CD4-positive, alpha-beta T cell treated with Interleukin-15 for 1 hour (primary cell): Measurements from ENCODE around the gene RNF223.
"Not testable (repeated sequence)": the region's sequence is repeated elsewhere in the genome, so short reads cannot be mapped to it uniquely, and the experiment has no call there.

ENCODE experiments used
- DNase-seq: peaks from one replicate; pipeline ENCODE4 v3.0.0-alpha.2; 2020

The RNF223 gene

GRCh38 chr1:1043411-1043810 lies 30.7 kb downstream of the RNF223 start:
- no peak for DNase-seq

- no peak for DNase-seq
Observed at GRCh38 chr1:1042835-1043234, 31.3 kb downstream of the RNF223 start.

GRCh38 chr1:1041873-1042272 lies 32.2 kb downstream of the RNF223 start:
- DNase-seq = no peak

DNA sequence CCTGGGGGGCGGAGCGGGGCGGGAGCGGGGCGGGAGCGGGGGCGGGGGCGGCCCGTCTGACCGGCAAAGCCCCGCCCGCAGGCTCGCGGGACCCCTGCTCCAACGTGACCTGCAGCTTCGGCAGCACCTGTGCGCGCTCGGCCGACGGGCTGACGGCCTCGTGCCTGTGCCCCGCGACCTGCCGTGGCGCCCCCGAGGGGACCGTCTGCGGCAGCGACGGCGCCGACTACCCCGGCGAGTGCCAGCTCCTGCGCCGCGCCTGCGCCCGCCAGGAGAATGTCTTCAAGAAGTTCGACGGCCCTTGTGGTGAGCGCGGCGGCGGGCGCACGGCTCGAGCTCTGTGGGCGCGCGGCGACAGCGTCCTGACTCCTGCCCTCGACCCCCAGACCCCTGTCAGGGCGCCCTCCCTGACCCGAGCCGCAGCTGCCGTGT lies 33.0 kb downstream of the RNF223 start:
- no peak for DNase-seq

DNA sequence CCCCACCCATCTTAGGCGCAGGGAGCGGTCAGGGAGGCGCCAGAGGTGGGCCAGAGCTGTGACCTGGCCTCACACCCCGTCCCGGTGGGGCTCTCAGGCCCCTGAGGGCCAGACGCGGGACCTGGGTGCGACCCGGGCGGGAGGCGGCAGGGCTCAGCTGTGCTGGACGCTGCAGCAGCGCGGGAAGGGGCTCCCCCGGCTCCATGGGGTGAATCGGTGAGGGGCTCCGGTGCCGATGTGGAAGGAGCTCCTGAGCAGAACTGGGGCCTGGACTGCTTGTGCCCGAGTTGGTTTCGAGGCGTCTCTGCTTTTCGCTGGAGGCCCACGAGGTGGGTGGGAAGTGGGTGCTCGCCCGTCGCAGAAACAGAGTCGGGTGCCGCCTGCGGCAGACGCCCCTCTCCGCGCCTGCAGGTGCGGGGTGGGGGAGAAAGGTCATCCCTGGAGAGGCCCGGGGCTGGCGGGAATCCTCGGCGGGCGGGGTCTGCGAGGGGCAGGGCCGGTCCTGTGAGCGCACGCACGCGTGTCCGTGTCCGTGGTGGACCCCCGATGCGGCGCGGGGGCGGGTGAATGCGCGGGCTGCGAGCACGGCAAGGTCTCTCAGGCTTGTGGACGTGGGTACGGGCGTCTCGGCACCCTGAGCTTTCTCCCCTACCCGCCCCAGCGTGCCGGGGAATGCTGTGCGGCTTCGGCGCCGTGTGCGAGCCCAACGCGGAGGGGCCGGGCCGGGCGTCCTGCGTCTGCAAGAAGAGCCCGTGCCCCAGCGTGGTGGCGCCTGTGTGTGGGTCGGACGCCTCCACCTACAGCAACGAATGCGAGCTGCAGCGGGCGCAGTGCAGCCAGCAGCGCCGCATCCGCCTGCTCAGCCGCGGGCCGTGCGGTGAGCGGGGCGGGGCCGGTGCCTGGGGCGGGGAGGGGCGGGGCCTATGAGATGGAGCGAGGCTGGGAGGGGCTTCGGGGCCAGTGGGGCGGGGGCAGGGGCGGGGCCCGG lies 33.8 kb downstream of the RNF223 start:
- peak; percentile 84 for DNase-seq

DNA sequence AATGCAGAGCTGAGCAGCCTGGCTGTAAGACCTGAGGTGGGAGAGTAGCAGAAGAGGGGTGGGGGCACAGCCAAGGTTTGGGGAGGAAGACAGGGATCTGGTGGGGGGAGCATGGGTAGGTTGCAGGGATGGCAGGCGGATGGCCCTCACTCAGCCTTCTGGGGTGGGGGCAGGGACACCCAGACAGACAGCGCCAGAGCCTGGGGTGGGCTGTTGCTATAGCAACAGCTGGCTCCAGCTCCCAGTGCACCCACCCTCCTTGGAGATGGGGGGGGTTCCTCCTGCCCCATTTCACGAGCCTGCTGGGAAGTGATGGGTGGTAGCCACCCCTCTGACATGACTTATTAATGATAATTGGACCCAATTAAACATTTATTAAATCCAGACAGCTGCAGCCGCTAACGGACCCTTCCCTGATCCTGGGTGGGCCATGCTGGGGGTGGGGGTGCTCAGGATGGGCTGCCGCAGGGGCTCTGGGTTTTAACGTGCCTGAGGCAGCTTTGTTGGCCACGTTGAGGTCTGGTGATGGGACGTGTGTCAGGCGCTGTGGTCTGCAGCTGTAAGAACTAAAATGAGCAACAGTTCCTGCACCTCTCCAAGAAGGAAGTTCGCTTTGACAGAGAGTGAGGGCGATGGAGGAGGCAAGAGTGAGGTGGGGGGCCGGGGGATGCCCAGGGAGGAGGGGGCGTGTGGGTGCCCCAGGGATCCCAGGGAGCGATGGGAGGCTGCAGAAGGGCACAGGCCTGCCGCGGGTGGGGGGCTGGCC lies 34.8 kb downstream of the RNF223 start:
- no peak for DNase-seq

- no peak for DNase-seq
Observed at GRCh38 chr1:1038694-1039093, 35.4 kb downstream of the RNF223 start.

DNA sequence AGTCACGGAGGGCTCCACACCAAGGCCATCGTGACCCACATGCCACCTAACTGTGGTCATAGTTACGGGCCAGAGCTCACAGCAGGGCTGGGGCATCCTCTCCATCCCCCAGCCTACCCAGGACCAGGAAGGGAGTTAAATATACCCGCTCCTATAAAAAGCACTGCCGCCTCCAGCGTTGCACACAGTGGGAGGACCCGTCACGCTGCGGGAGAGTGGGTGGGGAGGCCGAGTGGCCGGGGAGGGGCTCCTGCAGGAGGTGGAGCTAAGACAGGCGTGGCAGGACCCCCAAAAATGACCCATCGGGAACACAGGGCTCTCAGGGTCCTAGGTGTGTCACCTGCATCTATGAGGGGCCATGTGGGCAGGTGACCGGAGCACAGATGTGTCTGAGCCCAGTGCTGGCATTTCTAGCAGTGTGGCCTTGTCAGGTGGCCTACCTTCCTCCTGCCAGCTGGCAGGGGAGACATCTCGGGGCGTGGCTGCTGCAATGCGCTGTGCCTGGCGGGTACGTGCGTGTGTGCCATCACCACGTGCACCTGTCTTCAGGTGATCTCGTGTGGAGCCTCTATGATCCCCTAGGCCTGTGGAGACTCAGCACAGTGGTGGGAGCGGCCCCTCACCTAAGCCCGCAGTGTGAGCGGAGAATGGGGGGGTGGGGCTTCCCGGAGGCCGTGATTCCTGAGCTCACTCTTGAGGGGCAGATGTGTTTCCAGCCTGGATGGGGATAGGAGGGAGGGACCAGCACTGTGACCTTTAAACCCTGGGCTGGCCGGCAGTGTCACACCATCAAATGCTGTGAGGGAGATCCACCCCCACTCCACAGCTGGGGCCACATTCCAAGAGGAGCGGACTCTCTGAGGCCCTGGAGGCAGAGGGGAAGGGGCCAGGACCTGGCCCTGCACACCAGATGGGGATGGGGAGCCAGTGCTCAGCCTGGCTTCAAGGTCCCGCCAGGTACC lies 36.5 kb downstream of the RNF223 start:
- DNase-seq = no peak

DNA sequence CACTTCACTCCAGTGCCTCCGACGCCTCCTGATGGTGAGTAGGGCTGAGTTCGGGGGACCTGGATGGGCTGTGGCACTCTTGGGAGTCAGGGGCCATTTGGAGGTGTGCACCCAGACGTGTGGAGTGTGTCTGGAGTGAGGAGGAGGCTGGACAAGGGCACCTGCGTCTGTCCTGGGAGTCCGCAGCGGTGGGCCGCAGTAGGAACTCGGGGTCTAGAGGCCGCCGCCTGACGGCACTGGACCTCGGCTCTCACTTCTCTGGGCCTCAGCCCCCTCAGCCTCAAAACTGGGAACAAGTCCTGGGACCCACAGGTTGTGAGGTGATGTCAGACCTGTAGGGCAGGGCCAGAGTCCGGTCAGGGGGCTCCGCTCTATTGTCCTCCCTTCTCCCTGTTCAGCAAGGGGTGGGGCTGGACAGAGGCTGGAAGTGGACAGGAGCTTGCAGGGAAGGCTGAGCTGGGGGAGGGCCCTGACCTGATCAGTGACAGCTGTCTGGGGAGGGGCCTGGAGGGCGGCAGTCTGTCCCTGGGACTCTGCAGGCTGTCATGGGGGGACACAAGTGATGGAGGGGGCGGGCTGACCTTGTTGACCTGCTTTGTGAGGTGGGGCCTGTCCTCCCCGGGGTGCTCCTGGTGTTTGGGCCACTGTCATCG lies 38.7 kb downstream of the RNF223 start:
- DNase-seq = no peak

DNA sequence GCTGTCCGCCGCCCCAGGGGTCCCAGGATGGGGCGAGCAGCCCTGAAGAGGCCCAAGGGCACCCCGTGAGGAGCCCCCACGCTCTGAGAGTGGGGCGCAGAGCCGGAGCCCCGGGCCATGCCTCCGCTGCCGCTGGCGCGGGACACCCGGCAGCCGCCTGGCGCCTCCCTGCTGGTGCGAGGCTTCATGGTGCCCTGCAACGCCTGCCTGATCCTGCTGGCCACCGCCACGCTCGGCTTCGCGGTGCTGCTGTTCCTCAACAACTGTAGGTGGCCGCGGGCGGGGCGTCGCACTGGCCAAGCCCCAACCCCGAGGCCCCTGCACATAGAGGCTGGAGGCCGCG lies 39.7 kb downstream of the RNF223 start:
- DNase-seq = no peak

DNA sequence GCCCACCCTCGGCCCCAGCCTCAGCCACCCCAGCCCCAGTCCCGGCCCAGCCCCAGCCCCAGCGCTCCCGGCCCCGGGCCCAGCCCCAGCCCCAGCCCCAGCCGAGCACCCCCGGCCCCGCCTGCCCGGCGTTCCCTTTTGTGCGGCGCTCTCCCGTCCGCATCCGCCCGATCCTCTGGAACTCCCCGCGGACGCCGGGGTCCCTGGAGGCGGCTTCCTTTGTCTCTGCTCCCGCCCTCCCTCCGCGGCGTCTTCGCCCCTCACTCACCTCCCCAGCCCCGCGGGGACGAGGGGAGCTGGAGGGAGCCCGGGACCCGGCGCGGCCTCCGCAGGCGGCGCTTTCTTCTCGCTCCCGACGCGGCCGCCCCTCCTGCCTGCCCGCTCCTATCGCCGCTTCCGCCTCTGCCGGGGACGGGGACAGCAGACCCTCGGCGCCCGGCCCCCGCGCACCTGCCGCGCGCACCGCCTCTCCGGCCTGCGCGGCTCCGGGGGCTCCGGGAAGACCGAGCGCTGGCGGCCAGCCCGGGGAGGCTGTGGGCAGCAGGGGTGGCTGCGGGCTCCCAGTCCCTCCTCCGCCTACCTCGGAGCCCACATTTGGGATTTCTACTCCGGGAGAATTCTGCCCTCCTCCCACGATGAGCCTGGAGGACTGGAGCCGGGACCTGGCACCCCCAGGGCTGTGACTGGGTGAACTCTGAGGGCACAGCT lies 40.2 kb downstream of the RNF223 start:
- no peak for DNase-seq

GRCh38 chr1:1033009-1033587 lies 41.0 kb downstream of the RNF223 start:
- peak; percentile 93 for DNase-seq

DNA sequence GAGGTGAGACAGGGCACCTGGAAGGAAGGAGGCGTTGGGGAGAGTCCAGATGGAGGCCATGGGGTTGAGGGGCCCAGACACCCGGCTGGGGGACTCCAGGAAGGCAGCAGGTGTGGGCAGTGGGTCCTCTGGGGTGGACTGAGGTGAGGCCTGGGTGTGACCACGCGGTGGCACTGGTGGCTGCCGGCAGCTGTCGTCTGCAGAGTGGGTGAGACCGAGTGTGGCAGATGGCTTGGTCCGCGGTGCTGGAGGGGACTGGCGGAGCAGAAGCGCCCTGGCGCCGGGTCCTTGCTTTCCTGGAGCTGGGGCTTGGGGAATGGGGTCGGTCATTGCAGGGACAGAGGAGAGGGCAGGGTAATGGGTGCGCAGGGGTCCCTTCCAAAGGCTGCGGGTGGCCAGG lies 41.7 kb downstream of the RNF223 start:
- no peak for DNase-seq

DNA sequence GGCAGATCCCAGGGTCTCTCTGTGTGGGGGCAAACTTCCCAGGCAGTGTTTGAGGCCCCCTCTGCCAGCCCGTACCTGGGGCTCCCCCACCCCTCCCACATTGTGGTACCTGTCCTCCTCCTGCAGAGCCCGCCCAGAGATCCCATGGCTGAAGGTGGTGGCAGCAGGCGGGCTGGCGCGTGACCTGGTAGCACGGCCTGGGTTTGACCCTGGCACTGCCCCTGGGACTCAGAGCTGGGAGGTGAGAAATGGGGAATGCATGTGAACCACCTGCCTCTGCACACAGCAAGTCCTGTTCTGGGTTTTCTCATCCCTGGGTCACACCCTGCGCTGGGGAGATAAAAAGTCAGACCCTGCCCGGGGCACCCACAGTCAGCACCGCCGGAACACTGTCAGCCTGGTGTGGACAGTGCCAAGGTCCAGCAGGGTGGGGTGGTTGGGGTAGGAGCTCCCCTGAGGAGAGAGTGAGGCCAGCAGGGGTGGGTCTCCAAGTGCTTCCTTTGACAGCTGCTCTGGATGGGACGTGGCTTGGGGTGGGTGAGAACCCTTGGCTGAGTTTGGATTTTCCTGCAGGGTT lies 42.4 kb downstream of the RNF223 start:
- no peak for DNase-seq

DNA sequence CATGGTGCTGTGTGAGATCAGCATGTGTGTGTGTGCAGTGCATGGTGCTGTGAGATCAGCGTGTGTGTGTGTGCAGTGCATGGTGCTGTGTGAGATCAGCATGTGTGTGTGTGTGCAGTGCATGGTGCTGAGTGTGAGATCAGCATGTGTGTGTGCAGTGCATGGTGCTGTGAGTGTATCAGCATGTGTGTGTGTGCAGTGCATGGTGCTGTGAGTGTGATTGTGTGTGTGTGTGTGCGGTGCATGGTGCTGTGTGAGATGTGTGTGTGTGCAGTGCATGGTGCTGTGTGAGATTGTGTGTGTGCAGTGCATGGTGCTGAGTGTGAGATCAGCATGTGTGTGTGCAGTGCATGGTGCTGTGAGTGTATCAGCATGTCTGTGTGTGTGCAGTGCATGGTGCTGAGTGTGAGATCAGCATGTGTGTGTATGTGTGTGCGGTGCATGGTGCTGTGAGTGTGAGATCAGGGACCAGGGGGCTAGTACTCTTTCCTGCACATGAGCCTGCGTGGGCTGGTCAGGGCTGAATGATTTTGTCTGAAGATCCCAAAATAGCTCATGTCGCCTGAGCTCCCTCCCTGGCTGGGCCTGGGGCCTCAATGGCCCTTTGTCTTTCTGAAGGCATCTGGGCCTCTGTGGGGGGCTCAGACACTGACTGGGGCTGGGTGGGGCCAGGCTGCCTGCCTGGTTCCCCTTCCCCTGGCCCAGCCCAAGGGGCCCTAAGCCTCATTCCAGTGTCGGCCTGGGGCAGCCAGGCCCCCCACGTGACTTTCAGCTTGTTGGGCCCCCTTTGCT lies 43.0 kb downstream of the RNF223 start:
- not testable (repeated sequence) for DNase-seq

DNA sequence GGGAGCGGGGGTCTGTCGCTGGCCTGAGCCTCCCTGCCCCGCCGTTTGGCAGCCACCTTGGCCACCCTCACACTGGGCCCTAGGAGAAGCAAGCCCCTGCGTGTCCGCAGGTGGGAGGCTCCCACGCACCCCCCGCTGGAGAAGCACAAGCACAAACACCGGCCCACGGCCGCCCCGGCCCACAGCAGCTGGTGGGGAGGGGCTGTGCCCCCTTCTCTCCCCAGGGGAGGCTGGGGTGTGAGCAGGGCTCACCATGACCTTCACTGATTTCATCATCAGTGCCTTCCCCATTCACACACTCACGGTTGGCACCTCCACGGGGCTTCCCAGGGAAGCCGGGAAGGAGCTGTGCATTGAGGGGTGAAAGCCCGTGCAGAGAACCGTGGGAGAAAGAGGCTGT lies 46.3 kb downstream of the RNF223 start:
- DNase-seq = no peak

DNA sequence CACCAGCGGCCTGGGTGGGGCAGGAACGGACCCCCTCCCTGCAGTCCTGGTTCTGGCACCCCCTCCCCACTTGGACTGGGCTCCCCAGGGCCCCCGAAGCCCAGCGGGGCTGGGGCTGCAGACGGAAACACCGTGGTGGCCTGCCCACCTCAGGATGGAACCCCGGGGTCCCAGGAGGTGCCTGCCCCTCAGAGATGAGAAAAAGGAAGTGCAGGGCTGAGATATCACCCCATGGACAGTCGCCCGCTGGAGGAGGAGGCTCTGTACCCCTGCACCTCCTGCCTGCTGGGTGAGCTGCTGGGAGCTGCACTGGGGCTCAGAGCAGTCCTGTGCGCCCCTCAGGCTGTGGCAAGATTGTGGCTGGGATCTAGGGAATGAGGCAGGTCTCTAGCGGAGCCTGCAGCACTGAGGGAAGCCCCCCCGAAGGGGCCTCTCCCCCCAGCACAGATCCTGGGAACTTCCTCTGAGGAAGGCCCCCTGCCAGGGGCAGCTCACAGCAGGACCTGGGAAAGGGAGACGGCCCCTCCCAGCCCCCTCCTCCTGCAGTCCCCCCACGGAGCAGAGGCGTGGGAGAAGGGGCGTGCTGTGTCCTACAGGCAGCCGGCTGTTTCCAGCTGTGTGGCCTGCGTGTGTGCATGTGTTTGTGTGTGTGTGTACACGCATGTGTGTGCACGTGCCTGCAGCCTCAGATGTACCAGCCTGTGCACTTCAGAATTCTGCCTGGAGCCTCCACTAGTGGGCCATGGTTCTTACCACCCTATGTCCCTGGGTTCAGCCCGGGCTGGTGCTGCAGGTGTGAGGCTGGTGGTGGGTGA lies 47.3 kb downstream of the RNF223 start:
- no peak for DNase-seq

GRCh38 chr1:1025730-1026129 lies 48.4 kb downstream of the RNF223 start:
- no peak for DNase-seq
